DOHH2 (cell line): Measurements from ENCODE around the gene LAMC3.

Source experiments
- H3F3A ChIP-seq: fragments of 200-600 bp; sonication (generic), shearing (Covaris generic); 2 replicates; pipeline ENCODE4 v1.6.0; 2016; ENCODE audit warnings: antibody characterized with exemption, mild to moderate bottlenecking; ENCODE audit not compliant: control insufficient read depth, insufficient read depth
- H3K27ac ChIP-seq: fragments of 200-600 bp; sonication (generic); 2 replicates; pipeline ENCODE4 v1.5.1; 2014; ENCODE audit warnings: low read depth, mild to moderate bottlenecking, low read length, moderate library complexity
- H3K27me3 ChIP-seq: fragments of 200-600 bp; sonication (generic); 2 replicates; pipeline ENCODE4 v1.6.1; 2014; ENCODE audit warnings: mild to moderate bottlenecking, low read length, mixed read lengths; ENCODE audit not compliant: control insufficient read depth
- H3K36me3 ChIP-seq: fragments of 200-600 bp; sonication (generic); 2 replicates; pipeline ENCODE4 v1.6.1; 2014; ENCODE audit warnings: mild to moderate bottlenecking, low read length, moderate library complexity, mixed read lengths; ENCODE audit not compliant: control insufficient read depth
- H3K4me1 ChIP-seq: fragments of 200-600 bp; sonication (generic); 2 replicates; pipeline ENCODE4 v1.6.1; 2014; ENCODE audit warnings: mild to moderate bottlenecking, low read length, mixed read lengths; ENCODE audit not compliant: control insufficient read depth
- H3K4me2 ChIP-seq: fragments of 200-600 bp; sonication (generic); 2 replicates; pipeline ENCODE4 v1.6.0; 2014; ENCODE audit warnings: mild to moderate bottlenecking, low read length, moderate library complexity
- H3K4me3 ChIP-seq: fragments of 200-600 bp; sonication (generic); 2 replicates; pipeline ENCODE4 v1.5.1; 2014; ENCODE audit warnings: mild to moderate bottlenecking, low read length, mixed read lengths
- H3K79me2 ChIP-seq: fragments of 200-600 bp; sonication (generic); 2 replicates; pipeline ENCODE4 v1.6.1; 2014; ENCODE audit warnings: mild to moderate bottlenecking, low read length, mixed read lengths; ENCODE audit not compliant: control insufficient read depth
- H3K9me2 ChIP-seq: fragments of 200-600 bp; sonication (generic); replicated peaks from 2 replicates; pipeline ENCODE4 v1.6.1; 2014; ENCODE audit warnings: mild to moderate bottlenecking, low read length, mixed read lengths; ENCODE audit not compliant: control insufficient read depth
- H3K9me3 ChIP-seq: fragments of 200-600 bp; sonication (generic); 2 replicates; pipeline ENCODE4 v1.6.1; 2014; ENCODE audit warnings: antibody characterized with exemption, low read length, mixed read lengths; ENCODE audit not compliant: control insufficient read depth, insufficient read depth
- H4K20me1 ChIP-seq: fragments of 200-600 bp; sonication (generic); 2 replicates; pipeline ENCODE4 v1.6.0; 2014; ENCODE audit warnings: low read depth, mild to moderate bottlenecking, antibody characterized with exemption, low read length, moderate library complexity; ENCODE audit not compliant: control insufficient read depth, insufficient read depth
- CTCF ChIP-seq: fragments of 200-600 bp; sonication (generic); IDR thresholded peaks from one replicate; pipeline ENCODE4 v1.5.1; 2014; ENCODE audit warnings: antibody characterized with exemption, mild to moderate bottlenecking, low read depth, low read length; ENCODE audit not compliant: poor library complexity, severe bottlenecking
- EZH2phosphoT487 ChIP-seq: fragments of 200-600 bp; sonication (generic); IDR thresholded peaks from 2 replicates; pipeline ENCODE4 v1.6.1; 2017; ENCODE audit warnings: borderline replicate concordance, mild to moderate bottlenecking, antibody characterized with exemption, low read length, moderate library complexity, mixed read lengths

The LAMC3 gene

GRCh38 chr9:130988400-130988747 lies 20.6 kb upstream of the LAMC3 start:
- no peaks in the 10 kb centered on the region for H3K9me2 ChIP-seq
- H3K4me1 ChIP-seq, result no peaks in the 10 kb centered on the region
- no peaks in the 10 kb centered on the region for H3F3A ChIP-seq
- H3K79me2 ChIP-seq, result no peaks in the 10 kb centered on the region
- no peaks in the 10 kb centered on the region for H3K36me3 ChIP-seq
- H3K9me3 ChIP-seq, result no peaks in the 10 kb centered on the region
- H3K27me3 ChIP-seq, result no peaks in the 10 kb centered on the region
- TF ChIP-seq EZH2phosphoT487, result no peak
- TF ChIP-seq CTCF, result no peak
- H3K4me2 ChIP-seq, result no peak overlapping the region
- no peak overlapping the region for H3K4me3 ChIP-seq
- no peaks in the 10 kb centered on the region for H4K20me1 ChIP-seq
- H3K27ac ChIP-seq, result no peak overlapping the region

- no peaks in the 10 kb centered on the region for H3K9me3 ChIP-seq
- H3K9me2 ChIP-seq, result no peaks in the 10 kb centered on the region
- no peak overlapping the region for H3K4me2 ChIP-seq
- H3F3A ChIP-seq, result no peaks in the 10 kb centered on the region
- no peaks in the 10 kb centered on the region for H4K20me1 ChIP-seq
- no peak overlapping the region for H3K27ac ChIP-seq
- no peaks in the 10 kb centered on the region for H3K4me1 ChIP-seq
- H3K27me3 ChIP-seq, result no peaks in the 10 kb centered on the region
- H3K4me3 ChIP-seq, result no peak overlapping the region
- no peaks in the 10 kb centered on the region for H3K36me3 ChIP-seq
- TF ChIP-seq EZH2phosphoT487, result no peak
- no peak for TF ChIP-seq CTCF
- H3K79me2 ChIP-seq, result no peaks in the 10 kb centered on the region
Measured at GRCh38 chr9:130988905-130989304, 20.1 kb upstream of the LAMC3 start.

- Histone ChIP-seq H3K9me2 (no peaks in the 10 kb centered on the region), H3K4me1 (no peaks in the 10 kb centered on the region), H3K4me2 (no peak overlapping the region), H3K27me3 (no peaks in the 10 kb centered on the region), H3K4me3 (no peak overlapping the region), H3K36me3 (no peaks in the 10 kb centered on the region), H3K79me2 (no peaks in the 10 kb centered on the region), H3K9me3 (no peaks in the 10 kb centered on the region), H3K27ac (no peak overlapping the region), H4K20me1 (no peaks in the 10 kb centered on the region), H3F3A (no peaks in the 10 kb centered on the region)
- TF ChIP-seq EZH2phosphoT487 (no peak), CTCF (no peak)
Measured at GRCh38 chr9:130989391-130989790, 19.6 kb upstream of the LAMC3 start.

DNA sequence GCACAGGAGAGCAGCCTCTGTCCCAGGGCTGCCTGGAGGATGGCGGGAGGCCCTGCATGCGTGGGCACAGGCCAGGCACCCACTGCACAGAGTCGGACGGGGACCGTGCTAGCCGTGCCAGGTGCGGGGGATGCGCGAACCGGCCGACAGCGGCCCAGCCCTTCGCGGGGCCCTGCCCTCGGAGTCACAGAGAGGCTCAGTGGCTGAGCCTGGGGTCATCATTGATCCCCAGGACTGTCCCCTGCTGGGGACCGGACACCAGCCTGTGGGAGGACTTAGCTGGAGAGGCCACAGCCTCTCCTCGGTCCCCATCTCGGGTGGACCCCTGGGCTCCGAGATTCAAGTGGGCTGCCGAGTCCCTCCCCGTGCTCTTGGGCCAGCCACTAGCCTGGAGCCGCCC lies 19.1 kb upstream of the LAMC3 start:
- H3K9me3 ChIP-seq, result no peaks in the 10 kb centered on the region
- no peaks in the 10 kb centered on the region for H3K9me2 ChIP-seq
- no peaks in the 10 kb centered on the region for H3K79me2 ChIP-seq
- H3K36me3 ChIP-seq, result no peaks in the 10 kb centered on the region
- no peaks in the 10 kb centered on the region for H4K20me1 ChIP-seq
- TF ChIP-seq CTCF, result no peak
- no peak for TF ChIP-seq EZH2phosphoT487
- no peaks in the 10 kb centered on the region for H3K4me1 ChIP-seq
- no peak overlapping the region for H3K4me3 ChIP-seq
- no peaks in the 10 kb centered on the region for H3F3A ChIP-seq
- H3K27me3 ChIP-seq, result no peaks in the 10 kb centered on the region
- no peak overlapping the region for H3K27ac ChIP-seq
- H3K4me2 ChIP-seq, result no peak overlapping the region
